GM06990 (cell line): Measurements from ENCODE around the gene TJAP1.

Experiments used
- DNase-seq: peaks from one replicate; pipeline ENCODE4 v3.0.0-alpha.2; 2011; ENCODE audit not compliant: insufficient read length; ENCODE audit errors: extremely low read depth
- H3K27me3 ChIP-seq: replicated peaks from 2 replicates; pipeline ENCODE4 v1.6.0; 2011; ENCODE audit warnings: low read length; ENCODE audit not compliant: control insufficient read depth, insufficient read depth
- H3K36me3 ChIP-seq: 2 replicates; pipeline ENCODE4 v1.5.1; 2011; ENCODE audit warnings: low read length; ENCODE audit not compliant: control insufficient read depth, insufficient read depth
- H3K4me3 ChIP-seq: replicated peaks from 2 replicates; pipeline ENCODE4 v1.5.1; 2011; ENCODE audit warnings: low read depth, mild to moderate bottlenecking, control low read depth, low read length
- TF ChIP-seq, protein P1 (sequence below): IDR thresholded peaks from 2 replicates; pipeline ENCODE4 v1.5.1; 2011; ENCODE audit warnings: low read length, control low read depth, mild to moderate bottlenecking, inconsistent platforms; ENCODE audit not compliant: insufficient read depth, poor library complexity, severe bottlenecking

Gene TJAP1

DNA sequence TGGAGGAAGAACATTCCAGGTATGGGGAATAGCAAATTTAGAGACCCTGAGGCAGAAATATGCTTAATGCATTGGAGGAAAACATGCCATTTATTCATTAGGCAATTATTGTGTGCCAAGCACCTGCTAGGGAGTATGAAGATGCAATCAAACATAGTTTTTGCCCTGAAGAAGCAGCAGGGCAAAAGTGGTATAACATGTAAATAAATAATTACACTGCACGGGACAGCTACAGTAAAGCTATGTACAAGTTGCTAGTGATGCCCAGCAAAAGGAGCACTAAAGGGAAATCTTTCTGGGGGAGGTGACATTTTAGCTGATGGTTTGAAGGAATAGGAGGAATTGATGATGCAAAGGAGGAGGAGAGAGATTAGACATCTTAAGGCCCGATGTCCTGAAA is 624 bp upstream of the TJAP1 start:
- no peak overlapping the region for H3K4me3 ChIP-seq
- no peak for DNase-seq
- TF ChIP-seq, protein P1, sequence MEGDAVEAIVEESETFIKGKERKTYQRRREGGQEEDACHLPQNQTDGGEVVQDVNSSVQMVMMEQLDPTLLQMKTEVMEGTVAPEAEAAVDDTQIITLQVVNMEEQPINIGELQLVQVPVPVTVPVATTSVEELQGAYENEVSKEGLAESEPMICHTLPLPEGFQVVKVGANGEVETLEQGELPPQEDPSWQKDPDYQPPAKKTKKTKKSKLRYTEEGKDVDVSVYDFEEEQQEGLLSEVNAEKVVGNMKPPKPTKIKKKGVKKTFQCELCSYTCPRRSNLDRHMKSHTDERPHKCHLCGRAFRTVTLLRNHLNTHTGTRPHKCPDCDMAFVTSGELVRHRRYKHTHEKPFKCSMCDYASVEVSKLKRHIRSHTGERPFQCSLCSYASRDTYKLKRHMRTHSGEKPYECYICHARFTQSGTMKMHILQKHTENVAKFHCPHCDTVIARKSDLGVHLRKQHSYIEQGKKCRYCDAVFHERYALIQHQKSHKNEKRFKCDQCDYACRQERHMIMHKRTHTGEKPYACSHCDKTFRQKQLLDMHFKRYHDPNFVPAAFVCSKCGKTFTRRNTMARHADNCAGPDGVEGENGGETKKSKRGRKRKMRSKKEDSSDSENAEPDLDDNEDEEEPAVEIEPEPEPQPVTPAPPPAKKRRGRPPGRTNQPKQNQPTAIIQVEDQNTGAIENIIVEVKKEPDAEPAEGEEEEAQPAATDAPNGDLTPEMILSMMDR: no peak
- H3K36me3 ChIP-seq: no peaks in the 10 kb centered on the region; the same call in none of the 2 replicates
- no peaks in the 10 kb centered on the region for H3K27me3 ChIP-seq

DNA sequence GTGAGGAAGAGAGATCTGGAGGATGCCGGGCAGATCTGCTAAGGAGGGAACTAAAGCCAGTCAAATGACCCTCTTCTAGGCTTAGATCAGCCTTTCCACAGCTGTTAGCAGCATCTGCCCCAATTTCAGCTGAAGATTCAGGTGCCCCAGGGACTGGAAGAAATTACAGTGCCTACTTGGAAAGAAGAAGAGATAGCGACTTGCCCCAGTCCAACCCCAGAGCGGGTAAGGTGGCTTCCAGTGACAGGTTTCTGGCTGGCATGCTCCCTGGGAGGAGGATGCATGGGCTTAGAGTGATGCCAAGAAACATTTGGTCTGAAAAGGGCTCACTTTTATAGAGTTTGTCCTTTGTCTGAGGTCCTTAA is 620 bp downstream of the TJAP1 start:
- TF ChIP-seq, protein P1: no peak
- Histone ChIP-seq H3K36me3 (no peaks in the 10 kb centered on the region; the same call in none of the 2 replicates), H3K4me3 (peak overlapping the region; percentile 74), H3K27me3 (no peaks in the 10 kb centered on the region)
- DNase-seq: no peak

DNA sequence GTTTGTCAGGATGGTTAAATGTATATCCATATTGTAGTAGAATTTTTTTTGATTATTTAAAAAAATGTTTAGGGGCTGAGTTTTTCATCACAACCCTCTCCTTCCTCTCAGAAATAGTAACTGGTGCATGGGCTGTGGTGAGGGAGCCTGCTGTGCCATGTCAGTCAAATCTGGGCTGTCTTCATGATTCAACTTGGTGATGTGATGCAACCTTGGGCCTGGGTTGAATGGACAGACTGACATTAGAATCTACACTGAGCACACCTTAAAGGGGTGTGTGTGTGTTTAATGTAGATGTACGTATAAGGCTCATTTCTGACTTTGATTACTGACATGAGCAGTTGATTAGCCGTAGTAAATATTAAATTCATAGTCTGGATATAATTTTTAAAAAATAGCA is 3.7 kb downstream of the TJAP1 start:
- TF ChIP-seq, protein P1: no peak
- DNase-seq: no peak

DNA sequence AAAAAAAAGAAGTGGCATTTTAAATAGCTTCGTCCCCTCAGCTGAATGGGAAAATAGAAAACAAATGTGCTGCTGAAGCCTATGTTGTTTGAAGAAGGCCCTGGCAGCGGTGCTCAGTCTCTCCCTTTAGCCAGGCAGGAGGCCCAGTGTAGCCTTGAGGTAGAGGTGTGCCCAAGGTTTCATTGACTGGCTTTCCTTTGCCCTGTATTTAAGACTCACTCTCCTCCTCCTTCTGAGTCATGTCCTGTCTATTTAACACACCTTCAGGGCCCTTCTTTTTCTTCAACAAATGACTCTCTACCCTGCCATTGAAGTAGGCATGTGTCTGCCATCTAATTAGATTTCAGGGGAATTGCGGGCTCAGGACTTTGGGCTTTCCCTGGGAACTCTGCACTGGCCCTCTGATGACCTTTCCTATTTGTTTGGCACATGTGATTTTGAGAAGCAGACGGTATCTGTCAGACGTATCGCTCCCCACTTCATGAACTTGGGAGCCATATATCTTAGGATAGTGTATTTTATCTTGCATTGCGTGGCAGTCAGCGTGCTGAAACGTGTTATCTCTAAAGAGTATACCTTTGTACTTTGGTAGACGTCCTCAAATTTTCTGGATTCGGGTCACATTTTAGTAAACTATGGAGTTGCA is 4.3 kb downstream of the TJAP1 start:
- DNase-seq: no peak
- TF ChIP-seq, protein P1: no peak
- H3K4me3 ChIP-seq: no peak overlapping the region
- H3K27me3 ChIP-seq: no peaks in the 10 kb centered on the region
- no peaks in the 10 kb centered on the region; the same call in none of the 2 replicates for H3K36me3 ChIP-seq

More for the DNA sequence above, 3.7 kb downstream of the TJAP1 start:
- no peaks in the 10 kb centered on the region for H3K27me3 ChIP-seq
- H3K36me3 ChIP-seq: no peaks in the 10 kb centered on the region; the same call in none of the 2 replicates
- no peak overlapping the region for H3K4me3 ChIP-seq

DNA sequence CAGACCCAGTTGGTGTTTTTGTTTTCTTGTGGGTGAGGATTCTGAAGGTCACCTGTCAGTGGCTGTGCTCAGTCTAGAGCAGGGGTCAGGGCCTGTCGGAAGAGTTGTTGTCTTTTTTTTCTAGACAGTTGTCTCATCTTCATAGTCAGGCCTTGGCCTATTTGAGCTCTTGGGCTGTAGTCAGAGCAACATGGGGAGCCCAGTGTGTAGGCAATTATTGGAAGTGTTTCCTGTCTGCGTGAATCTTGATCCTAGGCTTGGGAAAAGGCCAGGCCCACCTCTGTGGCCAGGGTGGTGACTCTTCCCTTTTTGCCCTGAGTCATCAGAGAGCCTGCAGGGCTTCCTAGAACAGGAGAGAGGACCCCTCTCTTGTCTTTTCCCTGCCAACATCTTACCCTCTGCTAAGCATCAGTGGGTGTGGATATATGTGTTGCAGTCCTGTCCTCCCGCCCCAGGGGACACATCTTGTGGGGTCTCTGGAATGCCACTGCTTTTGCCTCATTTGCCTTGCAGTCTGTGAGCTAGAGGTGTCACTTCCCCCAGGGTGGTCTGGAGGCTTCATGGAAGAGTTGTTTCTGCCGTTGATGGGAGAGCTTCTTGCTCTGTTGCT is 11.4 kb downstream of the TJAP1 start:
- Histone ChIP-seq H3K36me3 (peaks cover 5% of the 10 kb centered on the region), H3K27me3 (no peaks in the 10 kb centered on the region), H3K4me3 (no peak overlapping the region)
- TF ChIP-seq, protein P1: no peak
- no peak for DNase-seq
